Endothelial cell of umbilical vein (primary cell): Measurements from ENCODE around the gene SLC27A6. TPM values are rescaled to one million over a fixed set of nuclear protein-coding genes. Genes with fewer than 3 reads are reported as not detected.

Experiments
- BruUV-seq: library from RNA; stranded (reverse); fragments of 400-500 nt; replicated peaks from 2 replicates; lab custom pipeline; 2021; lab: Mats Ljungman, UMichigan
- CTCF ChIA-PET: fragments of 300-600, 350-600 bp; sonication (Branson Sonifier 250); formaldehyde crosslinking; loops from one replicate; lab custom pipeline; 2021; ENCODE audit warnings: antibody characterized with exemption, inconsistent platforms; lab: Charles Lee
- POLR2A ChIA-PET: fragments of 300-600, 350-600 bp; sonication (Branson Sonifier 250); formaldehyde crosslinking; loops from one replicate; lab custom pipeline; 2021; ENCODE audit warnings: antibody characterized with exemption, inconsistent platforms; lab: Charles Lee
- DNase-seq: peaks from one replicate; pipeline ENCODE4 v3.0.0-alpha.2; 2011; ENCODE audit warnings: low read depth, low spot score
- FAIRE-seq: peaks from 2 replicates; lab custom pipeline; 2011; peaks lifted over from hg19 to GRCh38; lab: Jason Lieb, UNC
- H2AFZ ChIP-seq: 2 replicates; pipeline ENCODE4 v1.6.0; 2012; ENCODE audit warnings: low read depth, low read length, control low read depth, inconsistent platforms
- H3K27ac ChIP-seq: 2 replicates; pipeline ENCODE4 v1.5.1; 2011; ENCODE audit warnings: low read depth, mild to moderate bottlenecking, control low read depth, low read length, moderate library complexity; ENCODE audit not compliant: insufficient read depth
- H3K27me3 ChIP-seq, 2 experiments: 2 replicates each; pipeline versions ENCODE4 v1.6.0 to v1.6.1; 2011; ENCODE audit warnings: low read length in 2 of 2, mixed read lengths in 1 of 2; ENCODE audit not compliant: control insufficient read depth in 2 of 2, insufficient read depth in 2 of 2
- H3K36me3 ChIP-seq, 2 experiments: 2 replicates in 1 of 2; 3 replicates in 1 of 2; pipeline ENCODE4 v1.5.1; 2011; ENCODE audit warnings: low read length in 2 of 2, mild to moderate bottlenecking in 1 of 2, moderate library complexity in 1 of 2; ENCODE audit not compliant: control insufficient read depth in 2 of 2, insufficient read depth in 2 of 2; ENCODE audit errors: extremely low read depth in 1 of 2
- H3K4me1 ChIP-seq: 3 replicates; pipeline ENCODE4 v1.5.1; 2011; ENCODE audit warnings: mild to moderate bottlenecking, low read length; ENCODE audit not compliant: control insufficient read depth, insufficient read depth; ENCODE audit errors: extremely low read depth
- H3K4me2 ChIP-seq: 2 replicates; pipeline ENCODE4 v1.6.1; 2011; ENCODE audit warnings: low read length, control low read depth, mixed read lengths; ENCODE audit not compliant: insufficient read depth
- H3K4me3 ChIP-seq, 3 experiments: fragments of 200-600 bp in 1 of 3; sonication (generic), shearing (Covaris generic) in 1 of 3; replicated peaks in 1 of 3; 2 replicates each; pipeline ENCODE4 v1.5.1; 2011 to 2016; ENCODE audit warnings: control low read depth in 3 of 3, low read length in 3 of 3, mild to moderate bottlenecking in 2 of 3, inconsistent platforms in 1 of 3, low read depth in 1 of 3, moderate library complexity in 1 of 3; ENCODE audit not compliant: insufficient read depth in 1 of 3
- H3K79me2 ChIP-seq: 2 replicates; pipeline ENCODE4 v1.6.0; 2012; ENCODE audit warnings: low read length, inconsistent platforms; ENCODE audit not compliant: control insufficient read depth, insufficient read depth
- H3K9ac ChIP-seq: replicated peaks from 2 replicates; pipeline ENCODE3; 2011; ENCODE audit warnings: low read length, control low read depth; ENCODE audit not compliant: insufficient read depth; ENCODE audit errors: extremely low read depth
- H3K9me1 ChIP-seq: replicated peaks from 3 replicates; pipeline ENCODE4 v1.6.0; 2011; ENCODE audit warnings: mild to moderate bottlenecking, low read length; ENCODE audit not compliant: control insufficient read depth, insufficient read depth; ENCODE audit errors: extremely low read depth
- H3K9me3 ChIP-seq: replicated peaks from 2 replicates; pipeline ENCODE4 v1.5.1; 2012; ENCODE audit warnings: low read length, inconsistent platforms; ENCODE audit not compliant: control insufficient read depth, insufficient read depth
- H4K20me1 ChIP-seq: replicated peaks from 2 replicates; pipeline ENCODE3; 2011; ENCODE audit warnings: mild to moderate bottlenecking, low read length; ENCODE audit not compliant: control insufficient read depth, insufficient read depth; ENCODE audit errors: extremely low read depth
- CTCF ChIP-seq, 2 donors: IDR thresholded peaks; 1 replicate in 1 of 2; 2 replicates in 1 of 2; pipeline ENCODE4 v1.5.1; 2011; ENCODE audit warnings: low read length in 2 of 2, mild to moderate bottlenecking in 2 of 2, moderate library complexity in 2 of 2, control low read depth in 1 of 2, inconsistent platforms in 1 of 2, low read depth in 1 of 2; ENCODE audit not compliant: insufficient read depth in 1 of 2; ENCODE audit errors: extremely low read depth in 1 of 2
- EZH2 ChIP-seq: IDR thresholded peaks from 2 replicates; pipeline ENCODE4 v1.6.1; 2012; ENCODE audit warnings: borderline replicate concordance, low read depth, mild to moderate bottlenecking, moderate library complexity, low read length, inconsistent platforms; ENCODE audit not compliant: severe bottlenecking
- FOS ChIP-seq: IDR thresholded peaks from 2 replicates; pipeline ENCODE4 v1.6.1; 2011; ENCODE audit warnings: mild to moderate bottlenecking, low read length, moderate library complexity, borderline replicate concordance; ENCODE audit not compliant: insufficient read depth
- GATA2 ChIP-seq: IDR thresholded peaks from 2 replicates; pipeline ENCODE4 v1.7.0; 2011; ENCODE audit warnings: low read depth, mild to moderate bottlenecking, moderate library complexity, mixed read lengths, low read length; ENCODE audit not compliant: insufficient read length, insufficient read depth
- JUN ChIP-seq: IDR thresholded peaks from 2 replicates; pipeline ENCODE4 v1.6.1; 2011; ENCODE audit warnings: borderline replicate concordance, low read depth; ENCODE audit not compliant: insufficient read length, insufficient read depth
- MYC ChIP-seq: IDR thresholded peaks from one replicate; pipeline ENCODE4 v1.6.1; 2011; ENCODE audit warnings: mild to moderate bottlenecking, low read depth, low read length
- POLR2A ChIP-seq: IDR thresholded peaks from 2 replicates; pipeline ENCODE4 v1.6.1; 2012; ENCODE audit warnings: low read depth, mild to moderate bottlenecking, control low read depth, low read length
- POLR2AphosphoS5 ChIP-seq: IDR thresholded peaks from 2 replicates; pipeline ENCODE4 v1.6.1; 2012; ENCODE audit warnings: low read depth, mild to moderate bottlenecking, control low read depth, low read length, moderate library complexity; ENCODE audit not compliant: insufficient read depth
- dilution Hi-C: fragments of 300-500 bp; cut with MboI; formaldehyde crosslinking; loops from one replicate; pipeline ENCODE4 v1.15.0; 2019; ENCODE audit warnings: low sequenced_read_pairs; ENCODE audit not compliant: extremely low pct_ligation_motif_present
- intact Hi-C: fragments of 100-400 bp; cut with micrococcal nuclease; formaldehyde crosslinking; loops from one replicate; pipeline ENCODE4 v1.10.0; 2022
- polyA plus RNA-seq, 4 experiments: library from polyadenylated mRNA; depleted of rRNA in 3 of 4; stranded (reverse) in 3 of 4; unstranded in 1 of 4; fragments of >200 nt; gene quantifications; 2 replicates each; pipeline versions ENCODE4 v1.2.1 to v1.2.3, GENCODE V29; 2011 to 2012; ENCODE audit warnings: missing spikeins in 1 of 4
- total RNA-seq: library from RNA; stranded (reverse); gene quantifications from 2 replicates; pipeline ENCODE4 v1.2.3, GENCODE V29; 2021
- TF ChIP-seq, protein P1 (sequence below): IDR thresholded peaks from 2 replicates; pipeline ENCODE4 v1.6.1; 2011; ENCODE audit not compliant: insufficient read depth, insufficient read length

SLC27A6 gene
- total and polyA plus RNA-seq, 2 donors (not counting 3 experiments of a cell fraction or from before 2014, with no cell fraction given): 0.10 TPM; not detected in 1

DNA sequence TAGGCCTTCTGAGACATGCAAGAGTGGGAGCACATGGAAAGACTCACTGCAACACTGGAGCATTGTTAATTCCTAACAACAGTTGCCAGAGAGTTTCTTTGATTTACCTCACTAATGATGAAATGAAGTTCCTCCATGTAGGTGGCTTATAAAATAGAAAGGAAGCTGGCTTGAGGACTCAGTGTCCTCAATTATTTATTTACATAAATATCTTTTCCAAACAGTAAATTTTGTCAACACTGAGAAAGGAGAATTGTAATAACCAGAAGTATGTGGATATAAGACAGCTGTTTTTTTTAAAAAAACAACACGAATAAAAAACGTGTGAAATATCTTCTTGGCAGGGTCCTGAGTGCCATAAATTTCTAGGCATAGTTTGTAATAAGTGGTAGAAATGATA lies 9.1 kb upstream of the SLC27A6 start:
- dilution Hi-C loops (no loop called here), intact Hi-C loops (no loop called here)
- H3K79me2 ChIP-seq: no peaks in the 10 kb centered on the region
- H3K27ac ChIP-seq: no peak overlapping the region
- H3K9ac ChIP-seq: no peak overlapping the region
- no TSS peak for BruUV-seq
- no peak overlapping the region for H3K4me3 ChIP-seq
- TF ChIP-seq POLR2AphosphoS5 (no peak), MYC (no peak), POLR2A (no peak), EZH2 (no peak), GATA2 (no peak), FOS (no peak), JUN (no peak)
- TF ChIP-seq, protein P1, sequence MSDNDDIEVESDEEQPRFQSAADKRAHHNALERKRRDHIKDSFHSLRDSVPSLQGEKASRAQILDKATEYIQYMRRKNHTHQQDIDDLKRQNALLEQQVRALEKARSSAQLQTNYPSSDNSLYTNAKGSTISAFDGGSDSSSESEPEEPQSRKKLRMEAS: no peak
- DNase-seq (no peak), FAIRE-seq (no peak)
- no peaks in the 10 kb centered on the region for H3K4me1 ChIP-seq
- ChIA-PET CTCF (no interaction called here), POLR2A (no interaction called here)
- H4K20me1 ChIP-seq: no peaks in the 10 kb centered on the region
- H3K4me2 ChIP-seq: no peak overlapping the region
- no peaks in the 10 kb centered on the region for H3K36me3 ChIP-seq
- H3K9me3 ChIP-seq: no peaks in the 10 kb centered on the region
- no peaks in the 10 kb centered on the region for H3K9me1 ChIP-seq
- no peak overlapping the region for H2AFZ ChIP-seq
- no peaks in the 10 kb centered on the region for H3K27me3 ChIP-seq

DNA sequence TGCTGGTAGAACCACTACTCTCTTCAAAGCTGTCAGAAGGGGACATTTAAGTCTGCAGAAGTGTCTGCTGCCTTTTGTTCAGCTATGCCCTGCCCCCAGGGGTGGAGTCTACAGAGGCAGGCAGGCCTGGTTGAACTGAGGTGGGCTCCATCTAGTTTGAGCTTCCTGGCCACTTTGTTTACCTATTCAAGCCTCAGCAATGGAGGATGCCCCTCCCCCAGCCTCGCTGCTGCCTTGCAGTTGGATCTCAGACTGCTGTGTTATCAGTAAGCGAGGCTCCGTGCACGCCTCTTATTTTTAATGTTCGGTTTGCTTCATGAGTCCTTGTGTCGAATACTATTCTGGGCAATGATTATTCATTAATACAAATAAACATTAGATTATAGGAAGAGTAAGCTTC lies 3.1 kb upstream of the SLC27A6 start:
- no peak for FAIRE-seq
- intact Hi-C loops: no loop called here
- POLR2A ChIA-PET: no interaction called here

More for the DNA sequence above, 3.1 kb upstream of the SLC27A6 start:
- BruUV-seq: no TSS peak
- Histone ChIP-seq H3K27ac (no peak overlapping the region), H3K9me1 (no peaks in the 10 kb centered on the region), H3K4me3 (no peak overlapping the region), H3K9me3 (no peaks in the 10 kb centered on the region), H3K4me1 (peaks cover 8% of the 10 kb centered on the region), H2AFZ (no peak overlapping the region), H3K27me3 (peaks cover 6 to 16% of the 10 kb centered on the region in 2 experiments), H4K20me1 (no peaks in the 10 kb centered on the region), H3K36me3 (no peaks in the 10 kb centered on the region), H3K9ac (no peak overlapping the region), H3K79me2 (no peaks in the 10 kb centered on the region), H3K4me2 (no peak overlapping the region)
- DNase-seq: no peak
- dilution Hi-C loops: no loop called here
- no peak for TF ChIP-seq MYC
- no peak for TF ChIP-seq JUN
- TF ChIP-seq FOS: no peak
- TF ChIP-seq GATA2: no peak
- TF ChIP-seq CTCF (IDR thresholded peaks at IDR 0.05; ENCODE audit: extremely low read depth in 1 of 2, insufficient read depth in 1 of 2, low read depth in 1 of 2, low read length in 2 of 2): no peak
- no peak for TF ChIP-seq POLR2AphosphoS5
- TF ChIP-seq, protein P1: no peak
- TF ChIP-seq POLR2A: no peak
- no peak for TF ChIP-seq EZH2
- CTCF ChIA-PET: interaction anchor here (1.7 kb wide), 1 partner anchor 56 kb away, joined by 4 read pairs; no protein-coding TSS in a partner anchor
